Fibroblast of skin of back (primary cell): ENCODE data around the gene PNPLA5.

ENCODE experiments used
- DNase-seq: peaks from one replicate; pipeline ENCODE4 v3.0.0-alpha.2; 2013

PNPLA5 gene

DNA sequence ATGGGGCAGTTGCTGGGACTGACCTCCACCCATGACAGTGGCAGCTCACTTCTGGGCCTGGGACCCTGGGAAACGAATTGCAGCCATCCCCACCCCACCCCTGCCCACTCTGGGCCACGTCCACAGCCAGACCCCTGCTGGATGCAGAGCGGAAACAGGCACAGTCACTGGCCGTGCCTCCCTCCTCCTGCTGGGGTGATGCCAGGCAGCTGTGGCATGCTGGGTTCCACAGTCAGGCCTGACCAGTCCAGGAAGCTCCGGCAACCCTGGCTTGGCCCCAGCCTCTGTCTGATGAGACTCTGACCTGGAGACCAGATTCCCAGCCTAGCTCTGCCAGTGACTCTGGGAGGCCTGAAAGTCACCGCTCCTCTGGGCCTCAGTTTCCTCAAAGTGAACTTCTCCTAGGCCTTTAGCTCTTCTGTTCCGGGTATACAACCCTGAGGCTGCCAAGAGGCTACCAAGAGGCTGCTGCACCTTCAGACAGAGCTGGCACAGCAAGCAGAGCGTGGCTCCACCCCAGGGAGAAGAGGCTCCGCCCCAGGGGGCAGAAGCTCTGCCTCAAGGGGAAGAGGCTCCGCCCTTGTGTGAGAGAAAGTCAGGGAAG lies 38.4 kb downstream of the PNPLA5 start:
- no peak for DNase-seq

GRCh38 chr22:43852573-43853327 lies 39.1 kb downstream of the PNPLA5 start:
- DNase-seq, result no peak

GRCh38 chr22:43851979-43852307 lies 39.9 kb downstream of the PNPLA5 start:
- DNase-seq, result no peak

- no peak for DNase-seq
Observed at GRCh38 chr22:43851058-43851978, 40.5 kb downstream of the PNPLA5 start.

DNA sequence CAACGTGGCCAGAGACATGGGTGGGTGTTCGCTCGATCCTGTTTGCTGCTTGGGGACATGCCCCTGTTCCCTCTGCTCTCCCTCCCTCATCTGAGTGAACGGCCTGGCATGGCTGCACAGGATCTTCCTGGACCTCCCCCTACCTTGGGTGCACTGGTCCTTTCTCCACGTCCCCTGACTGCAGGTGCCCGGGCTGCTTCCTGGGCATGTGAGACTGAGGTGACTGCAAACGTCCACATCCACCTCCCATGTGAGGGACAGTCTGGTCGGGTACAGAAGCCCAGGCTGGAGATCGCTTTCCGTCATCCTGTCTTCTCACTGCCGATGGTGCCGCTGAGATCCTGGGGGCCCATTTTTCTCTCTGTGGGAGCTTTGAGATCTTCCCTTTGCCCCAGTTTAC lies 41.3 kb downstream of the PNPLA5 start:
- no peak for DNase-seq

GRCh38 chr22:43849731-43850130 lies 42.1 kb downstream of the PNPLA5 start:
- no peak for DNase-seq

- DNase-seq, result peak; percentile 12
Observed at GRCh38 chr22:43848366-43849171, 43.2 kb downstream of the PNPLA5 start.

DNA sequence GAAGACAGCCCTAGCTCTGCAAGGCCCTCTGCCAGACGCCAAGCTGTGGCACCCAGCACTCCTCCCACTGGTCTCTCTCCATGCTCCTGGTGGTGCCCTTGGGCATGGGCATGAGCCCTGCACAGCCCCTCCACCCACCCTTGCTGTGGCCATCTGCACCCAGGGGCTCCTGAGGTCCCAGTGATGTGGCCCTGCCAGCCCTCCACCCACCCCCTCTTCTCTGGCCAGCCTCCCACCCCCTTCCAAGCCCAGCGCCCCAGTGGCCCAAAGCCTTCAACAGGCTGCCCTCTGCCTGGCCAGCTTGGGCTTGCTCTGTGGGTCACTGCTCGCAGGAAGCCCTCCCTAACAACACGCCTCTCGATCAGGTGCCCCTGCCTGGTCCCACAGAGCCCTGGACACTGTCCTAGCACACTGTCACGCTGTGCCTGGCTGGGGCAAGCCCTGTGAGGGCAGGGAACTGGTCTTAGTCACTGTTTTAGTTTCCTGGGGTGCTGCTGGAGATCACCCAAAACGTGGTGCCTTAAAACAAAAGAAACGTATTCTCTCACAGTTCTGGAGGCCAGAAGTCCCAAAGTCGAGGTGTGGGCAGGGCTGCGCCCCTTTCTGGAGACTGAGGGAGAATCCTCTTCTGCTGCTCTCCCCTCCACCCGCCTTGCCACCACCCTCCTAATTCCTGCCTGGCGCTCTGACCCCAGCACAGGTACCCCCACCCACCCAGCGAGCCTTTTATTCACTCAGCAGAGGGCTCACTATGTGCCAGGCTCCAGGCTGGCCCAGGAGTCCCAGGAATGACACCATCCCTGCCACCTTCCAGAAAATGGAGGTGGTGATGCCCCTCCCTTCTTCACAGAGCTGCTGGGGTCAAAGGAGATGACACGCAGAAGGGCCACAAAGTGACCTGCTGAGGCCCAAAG lies 44.2 kb downstream of the PNPLA5 start:
- DNase-seq, result no peak

DNA sequence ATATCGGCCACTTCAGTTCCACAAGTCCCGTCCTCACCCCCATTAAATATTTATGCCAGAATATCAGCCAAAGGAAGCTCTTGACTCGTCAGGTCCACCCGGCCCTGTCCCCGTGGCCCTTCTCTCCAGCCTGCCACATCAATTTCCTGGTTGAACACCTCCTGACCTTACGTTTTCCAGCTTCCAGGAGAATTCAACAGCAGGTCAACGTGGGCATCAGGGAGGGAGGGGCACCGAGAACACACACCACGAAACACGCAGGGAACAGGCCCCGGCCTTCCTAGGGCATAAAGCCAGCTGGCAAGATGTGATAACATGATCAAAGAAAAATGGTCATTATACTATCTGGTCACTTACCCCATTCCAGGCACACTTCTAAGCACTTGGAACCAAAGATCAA lies 44.8 kb downstream of the PNPLA5 start:
- DNase-seq, result no peak

DNA sequence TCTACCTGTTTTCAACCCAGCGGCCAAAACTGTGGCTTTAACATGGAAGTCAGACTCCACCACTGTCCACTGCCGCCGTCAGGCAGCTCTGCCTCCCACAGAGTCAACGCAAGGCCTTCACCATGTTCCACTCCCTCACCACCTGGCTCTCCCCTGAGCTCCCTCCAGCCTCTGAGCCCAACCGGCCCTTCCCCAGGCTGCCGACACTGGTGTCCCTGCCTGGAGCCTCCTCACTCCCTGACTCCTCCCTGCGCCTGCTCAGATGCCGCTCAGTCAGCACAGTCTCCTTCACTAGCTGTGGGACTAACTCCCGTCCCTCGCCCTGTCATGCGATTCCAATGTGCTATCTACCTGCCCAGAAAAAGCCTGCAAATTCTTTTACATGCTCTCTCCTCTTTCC lies 45.8 kb downstream of the PNPLA5 start:
- DNase-seq, result no peak

- DNase-seq, result no peak
Observed at GRCh38 chr22:43844560-43845545, 47.0 kb downstream of the PNPLA5 start.

DNA sequence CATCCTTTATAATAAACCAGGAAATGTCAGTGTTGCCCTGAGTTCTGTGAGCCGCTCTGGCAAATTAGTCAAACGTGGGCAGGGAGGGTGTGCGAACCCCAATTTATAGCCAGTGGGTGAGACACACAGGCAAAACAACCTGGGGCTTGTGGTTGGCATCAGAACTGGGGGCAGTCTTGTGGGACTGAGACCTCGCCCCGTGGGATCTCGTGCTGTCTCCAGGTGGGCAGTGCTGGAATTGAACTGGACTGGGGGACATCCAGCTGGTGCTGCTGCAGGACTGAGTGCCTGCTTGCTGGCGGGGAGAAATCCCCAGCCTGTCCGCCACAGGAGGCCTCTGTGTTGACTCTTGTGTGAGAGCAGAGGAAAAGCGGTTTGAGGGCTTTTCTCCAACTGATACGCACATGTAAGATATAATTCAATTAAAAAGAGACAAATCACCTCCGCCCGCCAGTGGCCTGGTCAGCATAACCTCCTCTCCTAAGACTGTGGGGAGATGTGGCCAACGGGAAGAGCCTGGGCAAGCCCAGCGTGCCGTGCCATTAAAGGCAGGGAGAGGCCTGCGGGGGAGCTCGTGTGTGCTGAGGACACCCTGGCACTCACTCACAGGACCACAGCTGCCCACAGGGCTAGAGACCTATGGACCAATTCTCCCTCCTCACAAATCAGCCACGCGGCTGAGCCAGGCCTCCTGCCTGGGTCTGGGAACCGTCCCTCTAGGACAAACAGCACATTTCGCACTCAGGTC lies 47.9 kb downstream of the PNPLA5 start:
- no peak for DNase-seq

DNA sequence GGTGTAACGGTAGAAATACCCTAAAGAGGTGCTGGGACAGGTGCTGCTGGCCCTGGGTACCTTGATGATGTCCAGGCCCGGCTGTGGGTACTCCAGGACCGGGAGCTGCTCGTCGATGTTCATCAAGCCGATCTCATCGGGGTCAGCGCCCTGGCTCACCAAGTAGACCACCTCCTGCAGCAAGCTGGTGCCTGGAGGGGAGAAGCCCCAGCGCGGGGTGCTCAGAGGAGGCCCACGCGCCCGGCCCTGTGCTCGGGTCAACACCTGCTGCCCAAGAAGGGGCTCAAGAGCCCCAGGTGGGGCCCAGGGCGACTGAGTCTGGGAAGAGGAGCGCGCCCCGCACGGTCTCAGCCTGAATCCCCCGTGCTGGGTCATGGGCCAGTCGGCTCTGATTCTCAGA lies 50.1 kb downstream of the PNPLA5 start:
- no peak for DNase-seq

GRCh38 chr22:43840851-43841250 lies 51.0 kb downstream of the PNPLA5 start:
- no peak for DNase-seq

DNA sequence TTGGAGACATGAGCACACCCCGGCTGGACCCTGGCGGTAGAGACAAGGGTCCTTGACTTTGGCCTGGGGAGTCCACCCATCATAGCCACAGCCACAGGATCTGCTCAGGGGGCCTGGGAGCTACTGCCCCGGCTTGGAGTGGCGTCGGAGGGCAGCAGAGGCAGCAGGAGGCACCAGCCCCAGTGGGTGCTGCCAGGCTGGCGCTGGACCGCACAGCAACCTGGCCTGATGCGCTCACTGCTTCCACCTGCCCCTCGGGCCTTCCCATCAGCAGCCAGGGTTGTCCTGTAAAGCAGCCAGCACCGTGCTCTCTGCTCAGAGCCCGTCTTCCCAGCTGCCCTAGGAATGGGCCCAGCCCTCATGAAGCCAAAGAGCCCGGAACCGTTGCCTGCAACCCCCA lies 51.4 kb downstream of the PNPLA5 start:
- no peak for DNase-seq

GRCh38 chr22:43839781-43840180 lies 52.0 kb downstream of the PNPLA5 start:
- no peak for DNase-seq

DNA sequence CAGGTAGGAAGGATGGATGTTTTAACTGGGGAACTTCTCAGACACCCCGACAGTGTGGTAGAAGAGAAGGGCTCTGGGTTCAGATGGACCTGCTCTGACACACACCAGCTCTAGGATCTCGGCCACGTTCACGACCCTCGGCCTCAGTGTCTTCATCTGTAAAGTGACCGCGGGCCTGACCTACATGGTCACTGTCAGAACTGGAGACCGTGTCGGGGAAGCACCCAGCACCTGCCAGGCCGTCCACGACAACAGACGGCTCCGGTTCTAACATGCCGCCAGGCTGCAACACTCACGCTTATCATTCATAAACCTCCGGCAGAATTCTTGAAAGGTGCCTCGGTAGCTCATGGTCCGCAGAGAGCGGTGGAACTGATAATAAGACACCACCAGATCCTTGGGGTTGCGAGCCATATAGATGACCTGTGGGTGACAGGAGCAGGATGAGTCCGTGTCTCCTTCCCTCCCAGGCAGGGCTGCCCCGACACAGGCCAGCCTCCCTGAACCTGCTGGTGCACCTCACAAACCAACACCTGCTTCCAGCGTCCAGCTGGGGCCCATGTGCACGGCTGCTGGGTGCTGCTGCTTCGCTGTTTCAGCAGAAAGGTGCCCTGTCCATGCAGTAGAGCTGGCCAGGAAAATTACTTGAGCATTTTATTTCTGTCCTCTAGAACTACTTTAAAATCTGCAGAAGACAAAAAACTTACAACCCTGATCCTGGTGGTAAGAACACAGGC lies 53.1 kb downstream of the PNPLA5 start:
- DNase-seq, result no peak

GRCh38 chr22:43838161-43838560 lies 53.7 kb downstream of the PNPLA5 start:
- no peak for DNase-seq

DNA sequence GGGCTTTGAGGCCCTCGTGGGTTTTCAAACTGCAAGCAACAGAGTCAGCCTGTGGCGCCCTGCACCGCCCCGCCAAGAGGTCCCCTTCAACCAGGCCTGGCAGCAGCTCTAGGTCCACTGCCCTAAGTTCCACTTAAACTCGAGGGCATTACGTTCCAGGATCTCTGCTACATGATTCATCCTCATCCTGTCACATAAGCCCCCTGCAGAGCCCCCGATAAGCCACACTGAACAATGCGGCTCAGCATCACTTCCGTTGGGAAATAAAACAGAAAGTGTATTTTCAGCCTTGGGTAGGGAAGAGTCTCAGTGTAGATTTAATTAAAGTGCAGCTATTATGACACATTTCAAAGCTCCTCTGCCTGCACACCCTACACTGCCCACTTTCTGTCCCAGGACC lies 54.1 kb downstream of the PNPLA5 start:
- DNase-seq, result peak; percentile 34
